Measurements from ENCODE around the gene TBCK.

DNA sequence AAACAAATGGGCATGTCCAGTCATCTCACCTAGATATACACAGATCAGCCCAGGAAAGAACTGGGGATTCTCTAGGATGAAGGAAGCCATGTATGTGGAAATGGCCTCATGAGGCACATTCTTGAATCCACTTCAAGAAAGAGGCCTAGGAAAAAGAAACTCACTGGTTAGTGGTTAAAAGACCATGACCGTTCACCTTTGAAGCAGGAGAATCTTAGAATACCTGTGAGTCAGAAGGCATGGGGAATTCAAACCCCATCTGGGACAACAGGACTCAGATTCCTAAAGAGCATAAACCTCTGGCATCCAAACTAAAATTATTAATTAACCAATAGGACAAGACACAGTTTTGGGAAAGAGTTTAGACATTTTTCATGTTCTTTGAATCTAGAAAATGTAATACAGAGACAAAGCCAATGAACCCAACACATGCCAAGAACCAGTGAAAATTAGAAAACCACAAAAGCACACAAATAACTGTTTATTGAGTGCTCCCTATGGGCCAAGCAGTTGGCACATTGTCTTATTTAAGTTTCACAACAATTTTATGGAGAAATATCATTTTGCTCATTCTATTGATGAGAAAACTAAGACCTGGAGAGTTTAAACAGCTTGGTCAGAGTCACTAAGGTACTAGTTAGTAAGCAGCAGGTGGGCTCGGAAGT is 323.2 kb downstream of the TBCK start:
- TF ChIP-seq, protein P1, sequence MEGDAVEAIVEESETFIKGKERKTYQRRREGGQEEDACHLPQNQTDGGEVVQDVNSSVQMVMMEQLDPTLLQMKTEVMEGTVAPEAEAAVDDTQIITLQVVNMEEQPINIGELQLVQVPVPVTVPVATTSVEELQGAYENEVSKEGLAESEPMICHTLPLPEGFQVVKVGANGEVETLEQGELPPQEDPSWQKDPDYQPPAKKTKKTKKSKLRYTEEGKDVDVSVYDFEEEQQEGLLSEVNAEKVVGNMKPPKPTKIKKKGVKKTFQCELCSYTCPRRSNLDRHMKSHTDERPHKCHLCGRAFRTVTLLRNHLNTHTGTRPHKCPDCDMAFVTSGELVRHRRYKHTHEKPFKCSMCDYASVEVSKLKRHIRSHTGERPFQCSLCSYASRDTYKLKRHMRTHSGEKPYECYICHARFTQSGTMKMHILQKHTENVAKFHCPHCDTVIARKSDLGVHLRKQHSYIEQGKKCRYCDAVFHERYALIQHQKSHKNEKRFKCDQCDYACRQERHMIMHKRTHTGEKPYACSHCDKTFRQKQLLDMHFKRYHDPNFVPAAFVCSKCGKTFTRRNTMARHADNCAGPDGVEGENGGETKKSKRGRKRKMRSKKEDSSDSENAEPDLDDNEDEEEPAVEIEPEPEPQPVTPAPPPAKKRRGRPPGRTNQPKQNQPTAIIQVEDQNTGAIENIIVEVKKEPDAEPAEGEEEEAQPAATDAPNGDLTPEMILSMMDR (optimal IDR thresholded peaks at IDR 0.05 in 1 of 3, IDR thresholded peaks at IDR 0.05 in 1 of 3, conservative IDR thresholded peaks at IDR 0.05 in 1 of 3; ENCODE audit: extremely low read depth in 1 of 3, insufficient read depth in 2 of 3, low read length in 3 of 3) = no peak
- TF ChIP-seq EZH2 (IDR thresholded peaks at IDR 0.05; ENCODE audit: low read length) = no peak
